Measurements from ENCODE around the gene RPP25.

RPP25 gene

DNA sequence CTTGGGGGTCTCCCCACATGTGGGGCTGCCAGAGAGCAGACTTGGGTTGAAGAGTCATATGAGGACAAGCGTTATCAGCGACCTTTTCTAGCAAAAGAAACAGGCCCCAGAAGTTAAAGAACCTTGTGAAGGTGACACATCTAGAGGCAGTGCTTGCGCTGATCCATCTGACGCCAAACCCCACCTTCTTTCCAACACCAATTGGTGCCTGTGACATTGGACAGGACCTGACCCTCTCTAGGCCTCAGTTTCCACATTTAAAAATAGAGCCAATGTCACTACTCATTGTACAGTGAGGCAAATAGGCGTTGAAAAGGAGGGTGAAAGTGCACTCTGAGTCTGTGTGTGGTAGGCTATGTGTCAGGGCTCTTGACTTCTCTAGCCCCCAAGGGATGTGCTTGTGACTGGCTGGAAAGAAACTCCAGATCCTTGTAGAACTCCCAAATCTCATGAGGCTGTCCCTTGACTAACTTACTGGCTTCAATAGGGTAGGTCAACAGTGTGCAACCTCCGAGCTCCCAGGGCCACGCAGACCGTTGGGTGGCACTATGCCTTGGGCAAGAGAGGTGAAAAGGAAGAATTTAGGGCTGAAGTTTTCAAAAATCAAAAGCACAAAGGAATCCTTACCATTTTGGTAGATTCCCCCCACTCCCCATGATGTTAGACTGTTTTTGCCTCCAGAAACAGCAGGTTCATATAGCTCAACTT lies 49.3 kb downstream of the RPP25 start:
- ChIA-PET CTCF (interaction anchor here (0.6 to 8.7 kb wide), 4 partner anchors 10 to 136 kb away, joined by 4 to 79 read pairs (median 9); no protein-coding TSS in a partner anchor), POLR2A (interaction anchor here (0.6 to 2.5 kb wide), 21 partner anchors 10 to 740 kb away, joined by 3 to 36 read pairs (median 5); partner anchors contain the start of genes COX5A, MPI, RPP25 and SCAMP2)
- Histone ChIP-seq H3K36me3 (ENCODE audit: control insufficient read depth in 2 of 2, insufficient read depth in 1 of 2, low read length in 2 of 2) (peaks cover 30 to 46% of the 10 kb centered on the region in 2 experiments), H3K4me3 (ENCODE audit: low read depth, low read length) (peak overlapping the region; percentile 82), H3K27ac (ENCODE audit: extremely low read depth, low read depth, low read length) (peak overlapping the region; percentile 89; the same call in 1 of the 2 replicates), H3K9me3 (ENCODE audit: control insufficient read depth, insufficient read depth, low read depth, low read length) (no peaks in the 10 kb centered on the region), H3K4me1 (ENCODE audit: control insufficient read depth, insufficient read depth, low read length) (peaks cover 3% of the 10 kb centered on the region; the same call in 1 of the 2 replicates)
- TF ChIP-seq ZEB2 (tag by site-specific recombination; IDR thresholded peaks at IDR 0.05) (no peak), ZBTB17 (tag by site-specific recombination; IDR thresholded peaks at IDR 0.05) (0 out of 2 replicates have a peak, but pooled peaks have one; percentile 8), ZNF837 (tag by site-specific recombination; IDR thresholded peaks at IDR 0.05) (no peak), KLF9 (tag by site-specific recombination; IDR thresholded peaks at IDR 0.05; ENCODE audit: low read depth) (0 out of 2 replicates have a peak, but pooled peaks have one; percentile 5), ZNF785 (tag by site-specific recombination; IDR thresholded peaks at IDR 0.05) (no peak), ZBTB48 (tag by site-specific recombination; IDR thresholded peaks at IDR 0.05) (0 out of 2 replicates have a peak, but pooled peaks have one; percentile 40), HOXA7 (CRISPR knock-in tag; IDR thresholded peaks at IDR 0.05; ENCODE audit: borderline replicate concordance) (no peak), ZNF600 (tag by site-specific recombination; IDR thresholded peaks at IDR 0.05) (no peak), ZNF660 (tag by site-specific recombination; IDR thresholded peaks at IDR 0.05) (no peak), ZNF19 (tag by site-specific recombination; IDR thresholded peaks at IDR 0.05; ENCODE audit: low read depth) (no peak), ZNF777 (tag by site-specific recombination; IDR thresholded peaks at IDR 0.05; ENCODE audit: borderline replicate concordance) (no peak), SCRT1 (tag by site-specific recombination; IDR thresholded peaks at IDR 0.05; ENCODE audit: borderline replicate concordance) (no peak), RBAK (tag by site-specific recombination; IDR thresholded peaks at IDR 0.05) (no peak), HOXD13 (CRISPR knock-in tag; IDR thresholded peaks at IDR 0.05; ENCODE audit: borderline replicate concordance) (no peak), IKZF3 (tag by site-specific recombination; IDR thresholded peaks at IDR 0.05) (no peak), ZNF324 (tag by site-specific recombination; IDR thresholded peaks at IDR 0.05) (peak; percentile 17; the same call in 1 of the 2 replicates), ZNF529 (tag by site-specific recombination; IDR thresholded peaks at IDR 0.05; ENCODE audit: insufficient replicate concordance) (no peak), ZNF391 (tag by site-specific recombination; IDR thresholded peaks at IDR 0.05; ENCODE audit: borderline replicate concordance, low read depth) (no peak), ZNF112 (tag by site-specific recombination; IDR thresholded peaks at IDR 0.05) (no peak), ZXDB (tag by site-specific recombination; IDR thresholded peaks at IDR 0.05) (no peak; the same call in 1 of the 2 replicates), YY2 (tag by site-specific recombination; IDR thresholded peaks at IDR 0.05) (no peak), ZNF677 (tag by site-specific recombination; IDR thresholded peaks at IDR 0.05) (no peak), ZIC2 (tag by site-specific recombination; IDR thresholded peaks at IDR 0.05) (peak; percentile 23; the same call in 1 of the 2 replicates), GLIS1 (tag by site-specific recombination; IDR thresholded peaks at IDR 0.05) (peak; percentile 78), ZFP37 (tag by site-specific recombination; IDR thresholded peaks at IDR 0.05) (peak; percentile 47; the same call in 1 of the 2 replicates)
- TF ChIP-seq, protein P1, sequence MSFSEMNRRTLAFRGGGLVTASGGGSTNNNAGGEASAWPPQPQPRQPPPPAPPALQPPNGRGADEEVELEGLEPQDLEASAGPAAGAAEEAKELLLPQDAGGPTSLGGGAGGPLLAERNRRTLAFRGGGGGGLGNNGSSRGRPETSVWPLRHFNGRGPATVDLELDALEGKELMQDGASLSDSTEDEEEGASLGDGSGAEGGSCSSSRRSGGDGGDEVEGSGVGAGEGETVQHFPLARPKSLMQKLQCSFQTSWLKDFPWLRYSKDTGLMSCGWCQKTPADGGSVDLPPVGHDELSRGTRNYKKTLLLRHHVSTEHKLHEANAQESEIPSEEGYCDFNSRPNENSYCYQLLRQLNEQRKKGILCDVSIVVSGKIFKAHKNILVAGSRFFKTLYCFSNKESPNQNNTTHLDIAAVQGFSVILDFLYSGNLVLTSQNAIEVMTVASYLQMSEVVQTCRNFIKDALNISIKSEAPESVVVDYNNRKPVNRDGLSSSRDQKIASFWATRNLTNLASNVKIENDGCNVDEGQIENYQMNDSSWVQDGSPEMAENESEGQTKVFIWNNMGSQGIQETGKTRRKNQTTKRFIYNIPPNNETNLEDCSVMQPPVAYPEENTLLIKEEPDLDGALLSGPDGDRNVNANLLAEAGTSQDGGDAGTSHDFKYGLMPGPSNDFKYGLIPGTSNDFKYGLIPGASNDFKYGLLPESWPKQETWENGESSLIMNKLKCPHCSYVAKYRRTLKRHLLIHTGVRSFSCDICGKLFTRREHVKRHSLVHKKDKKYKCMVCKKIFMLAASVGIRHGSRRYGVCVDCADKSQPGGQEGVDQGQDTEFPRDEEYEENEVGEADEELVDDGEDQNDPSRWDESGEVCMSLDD (tag by site-specific recombination; IDR thresholded peaks at IDR 0.05): 0 out of 2 replicates have a peak, but pooled peaks have one; percentile 0
- TF ChIP-seq, protein P2, sequence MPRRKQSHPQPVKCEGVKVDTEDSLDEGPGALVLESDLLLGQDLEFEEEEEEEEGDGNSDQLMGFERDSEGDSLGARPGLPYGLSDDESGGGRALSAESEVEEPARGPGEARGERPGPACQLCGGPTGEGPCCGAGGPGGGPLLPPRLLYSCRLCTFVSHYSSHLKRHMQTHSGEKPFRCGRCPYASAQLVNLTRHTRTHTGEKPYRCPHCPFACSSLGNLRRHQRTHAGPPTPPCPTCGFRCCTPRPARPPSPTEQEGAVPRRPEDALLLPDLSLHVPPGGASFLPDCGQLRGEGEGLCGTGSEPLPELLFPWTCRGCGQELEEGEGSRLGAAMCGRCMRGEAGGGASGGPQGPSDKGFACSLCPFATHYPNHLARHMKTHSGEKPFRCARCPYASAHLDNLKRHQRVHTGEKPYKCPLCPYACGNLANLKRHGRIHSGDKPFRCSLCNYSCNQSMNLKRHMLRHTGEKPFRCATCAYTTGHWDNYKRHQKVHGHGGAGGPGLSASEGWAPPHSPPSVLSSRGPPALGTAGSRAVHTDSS (tag by site-specific recombination; IDR thresholded peaks at IDR 0.05): no peak
- TF ChIP-seq, protein P3, sequence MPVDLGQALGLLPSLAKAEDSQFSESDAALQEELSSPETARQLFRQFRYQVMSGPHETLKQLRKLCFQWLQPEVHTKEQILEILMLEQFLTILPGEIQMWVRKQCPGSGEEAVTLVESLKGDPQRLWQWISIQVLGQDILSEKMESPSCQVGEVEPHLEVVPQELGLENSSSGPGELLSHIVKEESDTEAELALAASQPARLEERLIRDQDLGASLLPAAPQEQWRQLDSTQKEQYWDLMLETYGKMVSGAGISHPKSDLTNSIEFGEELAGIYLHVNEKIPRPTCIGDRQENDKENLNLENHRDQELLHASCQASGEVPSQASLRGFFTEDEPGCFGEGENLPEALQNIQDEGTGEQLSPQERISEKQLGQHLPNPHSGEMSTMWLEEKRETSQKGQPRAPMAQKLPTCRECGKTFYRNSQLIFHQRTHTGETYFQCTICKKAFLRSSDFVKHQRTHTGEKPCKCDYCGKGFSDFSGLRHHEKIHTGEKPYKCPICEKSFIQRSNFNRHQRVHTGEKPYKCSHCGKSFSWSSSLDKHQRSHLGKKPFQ (tag by site-specific recombination; IDR thresholded peaks at IDR 0.05): no peak
- TF ChIP-seq, protein P4, sequence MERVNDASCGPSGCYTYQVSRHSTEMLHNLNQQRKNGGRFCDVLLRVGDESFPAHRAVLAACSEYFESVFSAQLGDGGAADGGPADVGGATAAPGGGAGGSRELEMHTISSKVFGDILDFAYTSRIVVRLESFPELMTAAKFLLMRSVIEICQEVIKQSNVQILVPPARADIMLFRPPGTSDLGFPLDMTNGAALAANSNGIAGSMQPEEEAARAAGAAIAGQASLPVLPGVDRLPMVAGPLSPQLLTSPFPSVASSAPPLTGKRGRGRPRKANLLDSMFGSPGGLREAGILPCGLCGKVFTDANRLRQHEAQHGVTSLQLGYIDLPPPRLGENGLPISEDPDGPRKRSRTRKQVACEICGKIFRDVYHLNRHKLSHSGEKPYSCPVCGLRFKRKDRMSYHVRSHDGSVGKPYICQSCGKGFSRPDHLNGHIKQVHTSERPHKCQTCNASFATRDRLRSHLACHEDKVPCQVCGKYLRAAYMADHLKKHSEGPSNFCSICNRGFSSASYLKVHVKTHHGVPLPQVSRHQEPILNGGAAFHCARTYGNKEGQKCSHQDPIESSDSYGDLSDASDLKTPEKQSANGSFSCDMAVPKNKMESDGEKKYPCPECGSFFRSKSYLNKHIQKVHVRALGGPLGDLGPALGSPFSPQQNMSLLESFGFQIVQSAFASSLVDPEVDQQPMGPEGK (tag by site-specific recombination; IDR thresholded peaks at IDR 0.05): no peak
- TF ChIP-seq, protein P5, sequence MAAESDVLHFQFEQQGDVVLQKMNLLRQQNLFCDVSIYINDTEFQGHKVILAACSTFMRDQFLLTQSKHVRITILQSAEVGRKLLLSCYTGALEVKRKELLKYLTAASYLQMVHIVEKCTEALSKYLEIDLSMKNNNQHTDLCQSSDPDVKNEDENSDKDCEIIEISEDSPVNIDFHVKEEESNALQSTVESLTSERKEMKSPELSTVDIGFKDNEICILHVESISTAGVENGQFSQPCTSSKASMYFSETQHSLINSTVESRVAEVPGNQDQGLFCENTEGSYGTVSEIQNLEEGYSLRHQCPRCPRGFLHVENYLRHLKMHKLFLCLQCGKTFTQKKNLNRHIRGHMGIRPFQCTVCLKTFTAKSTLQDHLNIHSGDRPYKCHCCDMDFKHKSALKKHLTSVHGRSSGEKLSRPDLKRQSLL (tag by site-specific recombination; IDR thresholded peaks at IDR 0.05): no peak

Measured in HEK293 (cell line).